Transverse colon (tissue), 4 donors: ENCODE measurements around the gene CADM1.

Source experiments
- CTCF ChIP-seq, 5 experiments: fragments of 200-600 bp in 3 of 5; fragments of 450-650 bp in 2 of 5; sonication (generic) in 3 of 5; IDR thresholded peaks; 1 replicate in 2 of 5; 2 replicates in 3 of 5; pipeline ENCODE4 v1.5.1; 2016 to 2017; ENCODE audit warnings: antibody characterized with exemption in 5 of 5, inconsistent platforms in 3 of 5, mild to moderate bottlenecking in 2 of 5, moderate library complexity in 1 of 5
- EP300 ChIP-seq: sonication (generic); formaldehyde crosslinking; IDR thresholded peaks from one replicate; pipeline ENCODE4 v1.6.1; 2017; ENCODE audit warnings: antibody characterized with exemption, low read depth
- POLR2A ChIP-seq: fragments of 450-650 bp; IDR thresholded peaks from one replicate; pipeline ENCODE4 v1.6.1; 2016; ENCODE audit warnings: antibody characterized with exemption, mild to moderate bottlenecking, moderate library complexity
- POLR2AphosphoS5 ChIP-seq, 3 donors: sonication (generic); formaldehyde crosslinking; IDR thresholded peaks; one replicate each; pipeline ENCODE4 v1.6.1; 2016; ENCODE audit warnings: antibody characterized with exemption in 3 of 3

- TF ChIP-seq CTCF (IDR thresholded peaks at IDR 0.05) (no peak), POLR2AphosphoS5 (IDR thresholded peaks at IDR 0.05) (no peak), POLR2A (no peak), EP300 (no peak)
Measured at GRCh38 chr11:115257270-115257669, 246.9 kb downstream of the CADM1 start.
